Panc1 (cell line): ENCODE measurements around the gene SNCG.

Experiments
- POLR2AphosphoS5 ChIP-seq: IDR thresholded peaks from 2 replicates; pipeline ENCODE4 v1.6.1; 2012; ENCODE audit warnings: mild to moderate bottlenecking, low read depth, low read length, moderate library complexity
- TF ChIP-seq, protein P1 (sequence below): fragments of 450-650 bp; IDR thresholded peaks from 2 replicates; pipeline ENCODE4 v1.5.1; 2017; ENCODE audit warnings: mild to moderate bottlenecking

DNA sequence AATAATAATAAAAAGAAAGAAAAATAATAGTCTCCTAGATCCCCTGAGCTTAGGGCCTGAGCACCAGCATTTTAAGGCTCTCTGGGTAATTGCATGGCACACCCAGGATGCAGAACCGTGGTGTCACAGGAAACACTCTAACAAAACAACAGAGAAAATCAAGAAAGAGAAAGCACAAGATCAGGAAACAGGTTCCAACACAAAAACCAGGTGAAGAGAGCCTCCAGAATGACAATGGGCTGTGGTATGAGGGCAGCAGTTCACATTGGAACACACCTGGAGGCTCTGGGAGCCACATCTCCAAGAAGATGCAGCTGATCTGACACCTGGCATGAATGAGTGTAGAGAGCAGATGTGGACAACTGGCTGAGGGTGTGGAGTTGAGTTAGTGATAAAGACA, 8.1 kb upstream of the SNCG start:
- TF ChIP-seq, protein P1, sequence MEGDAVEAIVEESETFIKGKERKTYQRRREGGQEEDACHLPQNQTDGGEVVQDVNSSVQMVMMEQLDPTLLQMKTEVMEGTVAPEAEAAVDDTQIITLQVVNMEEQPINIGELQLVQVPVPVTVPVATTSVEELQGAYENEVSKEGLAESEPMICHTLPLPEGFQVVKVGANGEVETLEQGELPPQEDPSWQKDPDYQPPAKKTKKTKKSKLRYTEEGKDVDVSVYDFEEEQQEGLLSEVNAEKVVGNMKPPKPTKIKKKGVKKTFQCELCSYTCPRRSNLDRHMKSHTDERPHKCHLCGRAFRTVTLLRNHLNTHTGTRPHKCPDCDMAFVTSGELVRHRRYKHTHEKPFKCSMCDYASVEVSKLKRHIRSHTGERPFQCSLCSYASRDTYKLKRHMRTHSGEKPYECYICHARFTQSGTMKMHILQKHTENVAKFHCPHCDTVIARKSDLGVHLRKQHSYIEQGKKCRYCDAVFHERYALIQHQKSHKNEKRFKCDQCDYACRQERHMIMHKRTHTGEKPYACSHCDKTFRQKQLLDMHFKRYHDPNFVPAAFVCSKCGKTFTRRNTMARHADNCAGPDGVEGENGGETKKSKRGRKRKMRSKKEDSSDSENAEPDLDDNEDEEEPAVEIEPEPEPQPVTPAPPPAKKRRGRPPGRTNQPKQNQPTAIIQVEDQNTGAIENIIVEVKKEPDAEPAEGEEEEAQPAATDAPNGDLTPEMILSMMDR, result no peak
- TF ChIP-seq POLR2AphosphoS5, result no peak
